ENCODE measurements around the gene P4HTM.

DNA sequence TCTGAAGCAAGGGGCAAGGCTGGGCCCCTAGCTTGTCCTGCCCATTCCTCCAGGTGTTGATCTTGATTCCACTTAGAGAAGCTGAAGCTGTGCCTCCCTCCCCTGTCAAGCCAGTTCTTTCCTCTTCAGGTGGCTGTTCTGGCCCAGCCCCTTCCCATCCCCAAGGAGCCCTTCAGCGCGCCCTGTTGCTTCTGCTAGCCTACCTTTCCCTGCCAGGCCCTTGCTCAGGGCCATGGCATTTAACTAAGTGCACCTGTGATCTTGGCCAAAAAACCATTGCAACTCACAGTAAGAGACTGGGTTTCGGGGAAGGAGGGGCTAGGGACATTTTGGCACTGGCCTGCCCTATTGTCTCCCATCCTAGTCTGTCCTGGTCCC, 15.3 kb downstream of the P4HTM start:
- TF ChIP-seq ZNF19 (tag by site-specific recombination; IDR thresholded peaks at IDR 0.05; ENCODE audit: low read depth) (no peak), ZSCAN5A (tag by site-specific recombination; IDR thresholded peaks at IDR 0.05) (no peak), ZNF76 (tag by site-specific recombination; IDR thresholded peaks at IDR 0.05; ENCODE audit: borderline replicate concordance, low read depth) (no peak)
- TF ChIP-seq, protein P1, sequence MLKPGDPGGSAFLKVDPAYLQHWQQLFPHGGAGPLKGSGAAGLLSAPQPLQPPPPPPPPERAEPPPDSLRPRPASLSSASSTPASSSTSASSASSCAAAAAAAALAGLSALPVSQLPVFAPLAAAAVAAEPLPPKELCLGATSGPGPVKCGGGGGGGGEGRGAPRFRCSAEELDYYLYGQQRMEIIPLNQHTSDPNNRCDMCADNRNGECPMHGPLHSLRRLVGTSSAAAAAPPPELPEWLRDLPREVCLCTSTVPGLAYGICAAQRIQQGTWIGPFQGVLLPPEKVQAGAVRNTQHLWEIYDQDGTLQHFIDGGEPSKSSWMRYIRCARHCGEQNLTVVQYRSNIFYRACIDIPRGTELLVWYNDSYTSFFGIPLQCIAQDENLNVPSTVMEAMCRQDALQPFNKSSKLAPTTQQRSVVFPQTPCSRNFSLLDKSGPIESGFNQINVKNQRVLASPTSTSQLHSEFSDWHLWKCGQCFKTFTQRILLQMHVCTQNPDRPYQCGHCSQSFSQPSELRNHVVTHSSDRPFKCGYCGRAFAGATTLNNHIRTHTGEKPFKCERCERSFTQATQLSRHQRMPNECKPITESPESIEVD (tag by site-specific recombination; IDR thresholded peaks at IDR 0.05): no peak
- TF ChIP-seq, protein P2, sequence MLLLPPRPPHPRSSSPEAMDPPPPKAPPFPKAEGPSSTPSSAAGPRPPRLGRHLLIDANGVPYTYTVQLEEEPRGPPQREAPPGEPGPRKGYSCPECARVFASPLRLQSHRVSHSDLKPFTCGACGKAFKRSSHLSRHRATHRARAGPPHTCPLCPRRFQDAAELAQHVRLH (tag by site-specific recombination; IDR thresholded peaks at IDR 0.05): no peak

All from HEK293 (cell line).